ENCODE results near the gene PNP.

PNP gene

DNA sequence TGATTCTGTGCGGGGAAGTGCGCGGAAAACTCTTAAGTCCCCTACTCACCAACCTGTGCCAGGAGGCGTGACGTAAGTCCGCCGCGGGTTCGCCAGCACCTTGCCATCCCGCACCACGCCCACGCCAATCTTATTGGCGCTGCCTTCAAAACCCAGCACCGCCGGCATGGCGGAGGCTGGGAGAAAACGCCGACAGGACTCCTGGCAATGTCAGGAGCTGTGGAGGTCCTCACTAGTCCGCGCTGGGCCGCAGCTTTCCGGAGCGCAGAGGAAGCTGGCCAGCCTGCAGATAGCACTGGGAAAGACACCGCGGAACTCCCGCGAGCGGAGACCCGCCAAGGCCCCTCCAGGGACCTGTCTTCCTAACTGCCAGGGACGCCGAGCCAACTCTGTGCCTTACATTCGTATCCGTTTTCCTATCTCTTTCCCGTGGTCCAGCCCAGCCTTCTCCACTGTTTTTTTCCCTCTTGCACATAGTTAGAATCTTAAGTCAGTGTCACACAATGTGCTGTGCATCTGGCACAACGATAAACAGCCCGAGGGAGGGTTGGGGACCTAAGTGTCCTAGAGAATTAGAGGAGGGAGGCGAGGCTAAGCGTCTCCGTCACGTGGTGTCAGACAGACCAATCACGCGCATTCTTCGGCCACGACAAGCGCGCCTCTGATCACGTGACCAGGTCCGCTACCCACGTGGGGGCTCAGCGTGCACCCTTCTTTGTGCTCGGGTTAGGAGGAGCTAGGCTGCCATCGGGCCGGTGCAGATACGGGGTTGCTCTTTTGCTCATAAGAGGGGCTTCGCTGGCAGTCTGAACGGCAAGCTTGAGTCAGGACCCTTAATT is 14.5 kb upstream of the PNP start, which contains the start of the genes APEX1 and OSGEP:
APEX1 (plus strand) TSS at position 711 of the 839 bp plus-strand sequence. CDS start 420 bp downstream, outside the sequence.
OSGEP (minus strand) TSS at position 297 of the 839 bp plus-strand sequence; CDS start at position 168, 129 bp downstream.
- peak; percentile 83 to 99 (median 97) for DNase-seq

DNA sequence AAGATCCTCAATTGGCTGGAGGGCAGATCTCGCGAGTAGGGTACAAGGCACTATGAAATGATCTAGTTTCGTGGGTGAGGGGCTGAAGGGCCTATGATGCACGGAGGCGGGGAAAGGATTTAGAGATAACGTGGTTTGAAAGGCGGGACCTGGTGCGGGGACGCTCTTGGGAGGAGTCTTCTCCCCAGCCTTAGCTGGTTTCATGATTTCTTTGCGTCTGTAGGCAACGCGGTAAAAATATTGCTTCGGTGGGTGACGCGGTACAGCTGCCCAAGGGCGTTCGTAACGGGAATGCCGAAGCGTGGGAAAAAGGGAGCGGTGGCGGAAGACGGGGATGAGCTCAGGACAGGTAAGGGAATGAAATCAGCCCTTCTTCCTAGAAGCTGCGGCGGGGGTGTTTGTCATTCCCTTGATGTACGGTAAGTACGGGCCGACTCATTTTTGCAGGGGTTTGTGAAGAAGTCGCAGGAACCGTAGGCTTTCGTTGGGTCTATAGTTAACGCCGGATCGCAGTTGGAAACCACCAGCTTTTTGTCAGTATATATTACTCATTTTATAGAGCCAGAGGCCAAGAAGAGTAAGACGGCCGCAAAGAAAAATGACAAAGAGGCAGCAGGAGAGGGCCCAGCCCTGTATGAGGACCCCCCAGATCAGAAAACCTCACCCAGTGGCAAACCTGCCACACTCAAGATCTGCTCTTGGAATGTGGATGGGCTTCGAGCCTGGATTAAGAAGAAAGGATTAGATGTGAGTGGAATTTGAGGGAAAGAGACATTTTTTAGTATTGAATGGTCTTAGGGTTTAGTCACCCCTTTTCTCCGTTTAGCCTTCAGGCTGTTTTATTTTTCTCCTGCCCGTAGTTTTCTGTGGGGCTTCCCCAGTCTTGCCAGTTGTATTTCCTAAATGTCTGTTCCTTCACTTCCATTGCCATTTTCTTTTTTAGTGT is 13.6 kb upstream of the PNP start:
- peak in 10 of 51 donors; percentile 45 to 74 (median 63) for DNase-seq

DNA sequence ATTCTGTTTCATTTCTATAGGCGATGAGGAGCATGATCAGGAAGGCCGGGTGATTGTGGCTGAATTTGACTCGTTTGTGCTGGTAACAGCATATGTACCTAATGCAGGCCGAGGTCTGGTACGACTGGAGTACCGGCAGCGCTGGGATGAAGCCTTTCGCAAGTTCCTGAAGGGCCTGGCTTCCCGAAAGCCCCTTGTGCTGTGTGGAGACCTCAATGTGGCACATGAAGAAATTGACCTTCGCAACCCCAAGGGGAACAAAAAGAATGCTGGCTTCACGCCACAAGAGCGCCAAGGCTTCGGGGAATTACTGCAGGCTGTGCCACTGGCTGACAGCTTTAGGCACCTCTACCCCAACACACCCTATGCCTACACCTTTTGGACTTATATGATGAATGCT is 12.2 kb upstream of the PNP start:
- DNase-seq, result peak in 1 of 51 donors; percentile 1

DNA sequence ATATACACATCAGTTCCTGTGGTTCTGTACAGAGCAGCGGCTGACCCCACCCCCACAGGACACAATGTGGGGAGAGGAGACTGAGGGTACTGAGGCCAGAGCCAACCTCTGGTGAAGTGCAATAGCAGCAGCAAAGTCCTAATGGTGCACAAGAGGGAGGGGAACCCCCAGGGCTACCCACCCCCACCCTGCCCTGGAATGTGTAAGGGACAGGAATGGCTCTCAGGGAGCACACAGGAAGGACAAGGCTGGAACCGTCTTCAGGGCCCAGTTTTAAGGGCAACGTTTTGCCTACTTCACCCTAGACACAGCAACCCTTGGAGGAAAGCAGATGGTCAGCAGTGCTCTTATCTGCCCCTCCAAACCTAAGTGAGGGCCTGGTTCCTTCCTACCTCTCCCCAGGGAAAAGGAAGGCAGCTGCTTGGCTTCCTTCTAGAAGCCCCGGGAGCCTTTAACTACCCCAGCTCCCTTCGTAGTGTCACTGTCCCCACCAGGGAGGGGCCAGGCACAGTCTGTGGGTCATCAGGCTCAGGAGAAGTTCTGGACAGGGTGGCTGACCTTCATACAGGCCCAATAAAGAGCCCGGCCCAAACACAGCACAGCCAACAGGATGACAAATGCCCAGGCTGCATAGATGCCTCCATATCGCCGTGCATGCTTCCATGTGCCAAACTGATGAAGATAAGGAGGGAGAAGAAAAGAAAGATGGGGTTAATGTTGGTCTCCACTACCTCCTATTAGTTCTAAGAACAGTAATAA is 11.0 kb upstream of the PNP start:
- no peak for DNase-seq

DNA sequence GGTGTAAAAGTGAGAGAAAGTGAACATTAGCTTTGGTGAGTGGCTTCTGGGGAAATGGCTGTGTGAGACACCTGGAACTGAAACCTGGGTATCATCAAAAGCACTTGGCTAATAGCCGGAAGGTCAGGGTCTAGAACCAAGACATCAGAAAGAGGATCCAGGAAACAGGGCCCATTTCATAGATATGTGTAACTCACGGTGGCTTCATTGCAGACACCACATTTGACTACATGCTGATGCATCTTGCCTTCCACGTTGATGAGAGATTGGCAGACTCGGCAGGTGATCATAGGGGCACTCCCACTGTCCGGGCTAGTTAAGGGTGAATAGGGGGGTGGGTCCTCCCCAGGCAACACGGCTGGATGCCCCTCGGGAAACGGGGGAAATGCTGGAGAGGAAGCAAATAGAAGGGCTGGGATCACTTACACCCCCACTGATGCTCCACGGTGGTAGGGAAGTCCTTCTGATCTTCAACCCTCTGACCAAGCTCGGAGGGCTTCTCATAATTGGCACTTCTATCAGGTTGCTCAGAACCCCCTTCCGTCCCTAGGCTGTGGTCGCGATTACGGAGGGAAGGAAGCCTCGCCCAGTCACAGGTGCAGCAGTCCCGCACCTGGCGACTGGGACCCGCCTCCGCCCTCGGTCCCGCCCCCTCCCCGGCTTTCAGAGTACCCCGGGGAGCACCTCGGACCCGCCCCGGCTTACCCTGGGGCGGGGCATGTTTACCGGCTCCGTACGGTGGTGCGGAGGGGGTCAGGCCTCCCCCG is 8.6 kb upstream of the PNP start:
- DNase-seq, result peak in 3 of 51 donors; percentile 40 to 42 (median 41)

DNA sequence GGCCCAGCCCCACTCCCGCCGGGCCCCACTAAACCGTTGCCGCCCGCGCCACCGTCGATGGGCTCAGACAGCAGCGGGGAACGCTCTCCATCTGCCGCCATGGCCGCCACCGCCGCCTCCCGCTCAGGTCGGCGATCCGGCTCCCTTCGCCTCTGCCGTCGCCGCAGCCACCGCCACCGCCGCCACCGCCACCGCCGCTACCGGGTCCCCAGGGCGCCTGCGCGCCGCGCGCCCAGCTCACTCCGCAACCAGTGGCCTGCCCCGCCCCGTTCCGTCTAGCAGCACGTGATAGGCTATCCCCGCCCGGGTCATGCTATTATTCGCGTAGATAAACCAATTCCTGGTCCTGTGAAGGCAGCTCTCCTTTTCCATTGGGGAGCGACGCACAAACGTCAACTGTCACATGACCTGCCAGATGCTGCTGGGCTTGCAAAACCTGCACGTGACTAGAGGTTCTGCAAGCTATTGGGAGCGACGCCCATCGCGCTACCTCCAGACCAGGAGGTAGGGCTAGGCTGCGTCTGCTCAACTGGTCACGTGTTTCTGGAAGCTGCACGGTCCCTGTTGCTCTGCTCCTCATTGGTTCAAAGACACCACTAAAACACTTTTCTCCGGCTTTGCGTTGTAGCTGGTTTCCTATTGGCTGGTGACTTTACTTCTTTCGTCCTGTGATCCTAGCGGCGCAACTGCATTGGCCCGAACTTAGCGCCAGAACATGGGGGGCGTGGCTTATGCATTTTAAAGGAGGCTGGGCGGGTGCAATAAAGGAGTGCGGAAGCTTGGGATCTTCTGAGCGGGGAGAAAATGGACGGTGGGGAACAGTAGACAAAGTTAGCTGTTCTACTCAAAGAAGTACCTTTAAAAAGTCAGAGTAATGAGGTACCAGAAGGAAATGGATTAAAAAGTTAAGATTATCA is 7.7 kb upstream of the PNP start, which contains the start of gene PIP4P1:
PIP4P1 (minus strand) TSS at position 210 of the 917 bp plus-strand sequence; CDS start at position 101, 109 bp downstream.
- DNase-seq, result peak; percentile 89 to 100 (median 99)

DNA sequence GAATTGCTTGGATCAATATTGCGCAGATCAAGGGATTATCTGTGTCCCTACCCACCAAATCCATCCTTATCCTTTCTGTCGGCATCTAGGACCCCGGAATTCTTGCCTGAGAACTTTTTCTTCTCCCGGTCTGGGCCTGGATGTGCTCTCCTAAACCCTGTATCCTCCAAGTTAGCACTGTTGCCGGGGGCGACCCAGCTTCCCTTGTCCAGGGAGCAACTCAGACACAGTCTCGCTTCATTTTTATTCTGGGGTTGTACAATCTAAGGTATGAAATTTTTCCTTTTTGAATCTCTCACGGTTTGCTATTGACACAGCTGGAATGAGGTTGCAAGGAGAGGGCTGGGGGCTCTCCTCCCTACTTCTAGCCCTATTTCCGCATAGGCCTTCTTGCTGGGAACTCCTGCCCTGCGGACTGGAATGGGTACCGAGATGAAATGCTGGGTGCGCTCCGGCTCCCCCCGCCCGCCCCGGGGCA is 403 bp upstream of the PNP start:
- DNase-seq, result peak in 5 of 51 donors; percentile 15 to 41 (median 27)

DNA sequence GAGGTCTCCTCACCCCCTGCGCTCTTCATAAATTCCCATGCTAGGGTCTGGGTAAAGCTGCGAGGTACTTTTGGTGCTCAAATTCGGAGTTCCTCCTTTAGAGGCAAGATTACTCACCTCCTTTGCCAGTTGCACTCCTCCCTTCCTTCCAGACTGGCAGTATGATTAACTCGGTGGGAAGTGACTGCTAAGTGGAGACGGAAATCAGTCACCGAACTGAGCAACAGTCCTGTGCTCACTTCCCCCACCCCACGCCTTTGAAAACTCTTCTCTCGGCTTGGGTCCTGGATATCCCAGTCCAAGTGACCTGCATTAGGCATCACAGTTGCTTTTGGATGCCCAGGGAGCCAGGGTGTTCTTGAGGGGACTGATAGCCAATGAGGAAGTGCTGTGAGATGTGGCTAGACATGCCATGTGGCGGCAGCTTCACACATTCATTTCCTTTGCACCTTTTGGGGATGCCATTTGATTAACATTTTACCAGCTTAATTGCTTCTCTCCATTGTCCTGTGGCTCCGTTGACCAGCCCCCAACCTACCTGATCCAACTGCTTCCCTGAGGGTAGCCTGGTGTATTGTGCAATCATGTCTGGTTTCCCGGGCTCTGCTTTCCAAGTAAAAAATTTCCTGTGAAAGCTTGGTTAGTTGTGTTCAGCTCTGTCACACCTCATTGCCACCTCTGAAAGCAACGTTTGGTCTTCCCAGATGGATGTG is 840 bp downstream of the PNP start:
- DNase-seq, result peak in 19 of 51 donors; percentile 5 to 74 (median 30)

DNA sequence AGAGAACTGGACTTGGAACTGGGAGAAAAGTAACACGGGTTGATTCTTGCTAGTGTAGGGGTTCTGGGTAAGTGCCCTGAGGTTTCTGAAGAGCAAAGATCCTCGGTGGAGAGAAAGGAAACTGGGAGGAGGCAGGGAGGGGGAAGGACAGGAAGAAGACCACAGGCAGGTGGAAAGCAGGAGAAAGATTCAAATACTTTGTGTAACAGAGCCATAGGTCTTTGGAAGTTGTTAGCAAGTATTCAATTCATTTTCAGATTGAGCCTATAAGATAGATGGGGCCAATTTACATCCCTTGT is 1.3 kb downstream of the PNP start:
- no peak for DNase-seq

DNA sequence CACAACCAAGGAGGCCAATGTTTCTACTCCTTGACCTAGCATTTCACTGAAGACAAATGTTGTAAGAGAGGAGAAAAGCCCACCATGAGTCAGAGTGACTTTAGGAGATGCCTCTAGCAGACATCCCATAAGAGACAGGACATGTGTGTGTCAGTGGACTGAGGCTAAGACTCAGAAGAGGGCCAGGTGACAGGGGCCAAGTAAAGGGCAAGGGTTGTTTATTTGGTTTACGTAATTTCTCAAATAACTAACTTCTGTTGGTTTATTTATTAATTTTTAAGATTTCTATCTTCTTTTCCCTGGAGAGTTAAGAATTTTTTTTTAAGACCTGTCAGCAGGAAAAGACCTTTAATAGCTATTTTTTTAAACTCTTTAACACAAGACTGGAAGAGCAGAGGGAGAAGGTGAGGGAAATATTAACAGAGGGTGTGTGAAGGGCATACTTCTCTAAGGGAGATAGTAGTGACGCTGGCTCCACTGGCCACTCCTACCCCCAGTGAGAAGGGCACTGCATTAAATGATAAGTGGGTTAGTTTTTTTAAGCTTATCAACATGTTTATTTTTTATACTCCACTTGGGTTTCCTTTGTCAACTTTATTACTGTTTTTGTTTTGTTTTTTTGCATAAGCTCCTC is 3.4 kb downstream of the PNP start:
- DNase-seq, result no peak

DNA sequence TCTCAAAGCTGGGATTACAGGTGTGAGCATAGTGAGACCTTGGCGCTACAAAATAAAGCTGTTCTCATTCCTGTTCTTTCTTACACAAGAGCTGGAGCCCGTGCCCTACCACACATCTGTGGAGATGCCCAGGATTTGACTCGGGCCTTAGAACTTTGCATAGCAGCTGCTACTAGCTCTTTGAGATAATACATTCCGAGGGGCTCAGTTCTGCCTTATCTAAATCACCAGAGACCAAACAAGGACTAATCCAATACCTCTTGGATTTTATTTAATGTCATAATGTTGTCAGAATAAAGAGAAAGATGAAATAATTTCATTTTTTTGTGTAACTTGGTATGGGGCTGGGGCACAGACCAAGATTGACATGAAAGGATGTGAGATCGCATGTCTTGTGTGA is 7.6 kb downstream of the PNP start:
- DNase-seq, result no peak

DNA sequence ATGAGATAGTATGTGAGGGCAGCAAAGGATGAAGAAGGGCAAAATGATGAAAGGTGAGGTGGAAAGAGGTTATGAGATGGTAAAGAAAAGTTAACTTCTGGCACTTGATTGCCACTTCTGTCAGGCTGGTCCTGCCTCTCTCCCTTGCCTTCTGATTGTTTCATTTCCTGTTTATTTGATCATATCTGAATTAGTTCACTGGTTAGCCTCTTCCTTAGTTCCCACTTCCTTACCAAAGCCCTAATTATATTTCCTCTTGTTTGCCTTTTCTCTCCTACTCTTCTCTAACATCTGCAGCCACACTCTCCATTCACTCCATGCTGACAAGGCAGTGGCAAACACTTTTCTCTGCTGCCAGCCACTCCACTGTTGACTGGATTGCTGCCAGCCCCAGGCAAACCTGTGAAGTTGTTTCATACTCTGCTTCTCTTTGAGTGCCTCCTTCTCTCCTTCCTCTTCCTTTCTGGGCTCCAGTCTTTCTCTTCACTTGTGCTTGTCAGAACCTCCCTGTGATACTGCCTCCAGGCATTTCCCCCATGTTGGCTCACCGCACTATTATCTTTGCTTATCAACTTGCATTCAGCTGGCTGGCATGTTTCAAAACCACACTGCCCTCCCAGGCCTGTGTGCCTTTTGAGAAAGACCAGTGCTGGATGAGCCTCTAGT is 8.1 kb downstream of the PNP start:
- peak in 19 of 51 donors; percentile 1 to 37 (median 13) for DNase-seq

DNA sequence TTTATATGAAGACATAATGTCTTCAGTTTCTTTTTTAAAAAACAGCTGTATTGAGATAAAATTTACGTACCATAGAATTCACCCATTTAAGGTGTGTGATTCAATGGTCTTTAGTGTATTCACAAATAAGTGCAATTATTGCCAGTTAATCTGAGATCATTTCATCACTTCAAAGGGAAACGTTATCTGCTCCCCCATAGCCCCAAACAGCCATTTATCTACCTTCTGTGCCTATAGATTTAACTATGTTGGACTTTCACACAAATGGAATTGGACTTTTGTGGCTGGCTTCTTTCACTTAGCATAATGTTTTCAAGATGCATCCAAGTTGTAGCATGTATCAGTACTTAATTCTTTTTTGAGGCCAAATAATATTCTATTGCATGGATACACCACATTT is 9.7 kb downstream of the PNP start:
- DNase-seq, result no peak

DNA sequence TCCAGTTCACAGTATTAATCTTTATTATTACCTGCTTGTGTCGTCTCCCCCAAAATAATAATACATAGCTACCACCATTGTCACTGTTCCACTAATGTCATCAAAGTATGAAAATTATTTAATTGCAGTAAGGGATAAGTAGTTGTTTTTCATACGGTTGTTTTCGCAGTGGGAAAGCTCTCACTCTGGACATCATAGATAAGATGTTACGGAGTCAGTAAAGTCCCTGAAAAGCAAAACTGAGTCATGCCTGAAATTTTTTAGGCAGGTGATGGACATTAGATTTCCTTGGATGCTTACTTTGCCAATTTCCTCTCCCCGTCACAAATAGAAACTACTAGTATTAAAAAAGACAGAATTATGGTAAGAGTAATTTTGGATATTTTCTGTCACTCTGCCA is 13.2 kb downstream of the PNP start:
- no peak for DNase-seq

DNA sequence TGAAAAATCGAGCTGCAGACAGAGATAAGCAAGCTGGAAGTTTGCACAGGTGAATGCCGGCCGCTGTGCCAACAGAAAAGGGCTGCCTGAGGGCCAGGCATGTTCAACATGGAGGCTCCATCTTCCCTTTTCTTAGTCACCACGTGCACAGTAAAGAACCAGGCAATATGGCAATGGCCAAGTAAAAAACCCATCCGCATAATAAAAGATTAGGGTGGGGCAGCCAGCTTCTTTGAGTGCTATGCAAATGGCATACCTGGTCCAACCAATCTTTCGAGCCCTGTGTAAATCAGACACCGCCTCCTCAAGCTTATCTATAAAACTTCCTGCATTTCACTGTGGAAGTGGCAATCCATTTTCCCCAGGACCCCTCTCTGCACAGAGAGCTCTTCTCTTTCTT is 16.7 kb downstream of the PNP start:
- DNase-seq, result no peak

DNA sequence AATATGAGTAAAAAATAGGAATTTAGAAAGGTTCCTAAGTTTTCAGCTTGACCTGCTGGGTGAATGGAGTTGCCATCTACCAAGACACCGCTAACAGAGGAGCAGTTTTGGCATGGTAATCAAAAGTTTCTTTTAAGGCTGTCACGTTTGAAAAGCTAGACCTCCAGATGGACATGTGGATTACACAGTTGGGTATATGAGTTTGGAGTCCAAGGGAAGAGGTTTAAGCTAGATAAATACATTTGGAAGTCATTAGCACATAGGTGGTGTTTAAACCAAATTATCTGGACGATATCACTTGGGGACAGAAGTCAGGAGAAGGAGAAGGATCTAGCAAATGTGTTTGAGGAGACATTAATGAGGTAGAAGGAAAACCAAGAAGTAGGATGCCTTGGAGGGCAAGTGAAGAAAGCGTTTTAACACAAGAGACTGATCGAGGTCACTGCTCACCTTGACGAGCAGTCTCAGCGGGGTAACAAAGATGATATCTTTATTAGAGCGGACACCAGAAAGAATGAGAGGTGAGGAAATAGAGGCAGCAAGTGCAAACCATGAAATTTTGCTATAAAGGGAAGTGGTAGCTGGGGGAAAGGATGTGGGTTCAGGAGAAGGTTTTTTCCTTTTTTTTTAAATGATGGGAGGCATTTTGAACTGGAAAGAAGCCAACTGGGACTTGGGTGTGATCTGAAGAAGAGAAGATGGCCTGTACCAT is 17.6 kb downstream of the PNP start:
- DNase-seq, result no peak

DNA sequence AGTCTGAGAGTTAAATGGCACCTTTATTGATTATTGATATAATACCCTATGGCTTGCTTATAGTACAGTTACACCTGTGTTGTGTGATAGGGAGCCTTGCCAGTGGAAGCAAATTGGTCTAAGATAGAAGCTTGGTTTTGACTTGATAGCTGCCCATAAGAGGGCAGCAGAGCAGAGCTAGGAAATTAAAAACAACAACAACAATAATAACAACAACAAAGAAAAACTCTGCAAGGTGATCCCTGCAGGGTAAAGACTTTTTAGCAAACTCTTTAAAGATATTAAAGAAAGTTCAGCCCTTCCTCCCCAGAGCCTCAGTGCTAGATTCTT is 18.2 kb downstream of the PNP start:
- no peak for DNase-seq
